ENCODE results near the gene ERBB4.

Gene ERBB4

DNA sequence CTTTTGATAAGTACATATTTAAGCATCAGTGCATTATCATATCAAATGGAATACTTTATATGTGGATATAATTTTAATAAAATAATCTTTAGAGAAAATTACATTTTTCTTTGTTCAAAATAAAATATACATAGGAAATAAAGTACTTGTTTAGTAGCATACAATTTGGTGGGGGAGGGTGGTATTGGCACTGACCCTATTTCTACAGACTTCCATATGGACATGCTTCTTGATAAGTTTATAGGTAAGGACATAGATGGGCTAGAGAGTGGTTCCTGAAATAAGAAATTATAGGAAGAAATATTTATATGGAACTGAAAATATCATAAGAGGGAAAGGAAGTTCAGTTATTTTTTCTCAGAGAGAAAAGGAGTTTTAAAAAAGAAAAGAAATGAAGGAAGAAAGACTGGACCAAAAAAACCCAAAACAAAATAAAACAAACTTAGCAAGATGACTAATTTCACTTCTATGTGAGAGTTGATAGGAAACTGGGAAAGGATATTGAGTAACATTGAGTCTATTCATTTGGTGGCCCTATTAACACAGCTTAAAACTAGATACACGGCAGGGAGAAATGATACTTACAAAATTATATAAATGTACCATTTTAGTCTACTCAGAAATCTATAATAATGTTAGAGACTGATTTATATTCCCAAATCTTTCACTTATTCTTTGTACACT lies 505.9 kb downstream of the ERBB4 start:
- no peak overlapping the region for H3K4me3 ChIP-seq (ENCODE audit: low read depth, low read length)
- TF ChIP-seq, protein P1, sequence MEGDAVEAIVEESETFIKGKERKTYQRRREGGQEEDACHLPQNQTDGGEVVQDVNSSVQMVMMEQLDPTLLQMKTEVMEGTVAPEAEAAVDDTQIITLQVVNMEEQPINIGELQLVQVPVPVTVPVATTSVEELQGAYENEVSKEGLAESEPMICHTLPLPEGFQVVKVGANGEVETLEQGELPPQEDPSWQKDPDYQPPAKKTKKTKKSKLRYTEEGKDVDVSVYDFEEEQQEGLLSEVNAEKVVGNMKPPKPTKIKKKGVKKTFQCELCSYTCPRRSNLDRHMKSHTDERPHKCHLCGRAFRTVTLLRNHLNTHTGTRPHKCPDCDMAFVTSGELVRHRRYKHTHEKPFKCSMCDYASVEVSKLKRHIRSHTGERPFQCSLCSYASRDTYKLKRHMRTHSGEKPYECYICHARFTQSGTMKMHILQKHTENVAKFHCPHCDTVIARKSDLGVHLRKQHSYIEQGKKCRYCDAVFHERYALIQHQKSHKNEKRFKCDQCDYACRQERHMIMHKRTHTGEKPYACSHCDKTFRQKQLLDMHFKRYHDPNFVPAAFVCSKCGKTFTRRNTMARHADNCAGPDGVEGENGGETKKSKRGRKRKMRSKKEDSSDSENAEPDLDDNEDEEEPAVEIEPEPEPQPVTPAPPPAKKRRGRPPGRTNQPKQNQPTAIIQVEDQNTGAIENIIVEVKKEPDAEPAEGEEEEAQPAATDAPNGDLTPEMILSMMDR (IDR thresholded peaks at IDR 0.05; ENCODE audit: borderline replicate concordance, insufficient read depth, low read depth, low read length), result no peak

DNA sequence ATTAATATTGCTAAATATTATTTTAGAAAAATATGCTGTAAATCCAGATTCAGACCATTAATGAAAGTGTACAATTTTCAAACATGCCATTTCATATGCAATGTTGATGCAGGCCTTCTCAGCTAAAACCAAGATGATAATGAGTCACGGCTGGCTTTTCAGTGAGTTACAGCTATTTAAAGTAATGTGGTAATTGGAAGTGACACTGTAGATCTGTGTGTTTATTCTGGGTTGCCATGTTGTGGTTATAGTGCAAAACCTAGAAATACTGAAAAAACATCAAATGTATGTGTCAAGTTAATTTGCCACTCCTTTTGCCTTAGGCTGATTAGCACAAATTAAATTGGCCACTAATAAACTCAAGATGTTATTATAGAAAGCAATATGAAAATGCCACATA lies 506.6 kb downstream of the ERBB4 start:
- H3K4me3 ChIP-seq (ENCODE audit: low read depth, low read length), result no peak overlapping the region
- TF ChIP-seq, protein P1 (IDR thresholded peaks at IDR 0.05; ENCODE audit: borderline replicate concordance, insufficient read depth, low read depth, low read length), result no peak

DNA sequence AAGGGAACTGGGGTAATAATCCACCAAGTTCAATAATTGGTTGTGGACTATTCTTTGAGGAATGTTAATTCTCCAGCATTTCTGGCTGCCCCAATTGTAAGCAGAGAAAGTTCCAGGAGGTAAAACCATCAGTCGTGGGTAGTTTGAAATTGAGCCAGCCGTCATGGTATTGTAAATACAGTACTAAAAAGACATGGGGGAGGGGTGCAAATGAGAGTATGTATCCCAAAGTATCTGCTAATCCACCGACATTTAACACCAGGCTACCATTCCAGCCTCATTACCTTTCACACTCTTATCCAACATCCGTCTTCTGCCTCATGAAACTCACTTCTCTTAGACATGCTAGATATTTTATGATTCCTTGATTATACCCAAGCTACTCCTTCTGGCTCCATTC lies 507.9 kb downstream of the ERBB4 start:
- TF ChIP-seq, protein P1 (IDR thresholded peaks at IDR 0.05; ENCODE audit: borderline replicate concordance, insufficient read depth, low read depth, low read length), result no peak
- no peak overlapping the region for H3K4me3 ChIP-seq (ENCODE audit: low read depth, low read length)

DNA sequence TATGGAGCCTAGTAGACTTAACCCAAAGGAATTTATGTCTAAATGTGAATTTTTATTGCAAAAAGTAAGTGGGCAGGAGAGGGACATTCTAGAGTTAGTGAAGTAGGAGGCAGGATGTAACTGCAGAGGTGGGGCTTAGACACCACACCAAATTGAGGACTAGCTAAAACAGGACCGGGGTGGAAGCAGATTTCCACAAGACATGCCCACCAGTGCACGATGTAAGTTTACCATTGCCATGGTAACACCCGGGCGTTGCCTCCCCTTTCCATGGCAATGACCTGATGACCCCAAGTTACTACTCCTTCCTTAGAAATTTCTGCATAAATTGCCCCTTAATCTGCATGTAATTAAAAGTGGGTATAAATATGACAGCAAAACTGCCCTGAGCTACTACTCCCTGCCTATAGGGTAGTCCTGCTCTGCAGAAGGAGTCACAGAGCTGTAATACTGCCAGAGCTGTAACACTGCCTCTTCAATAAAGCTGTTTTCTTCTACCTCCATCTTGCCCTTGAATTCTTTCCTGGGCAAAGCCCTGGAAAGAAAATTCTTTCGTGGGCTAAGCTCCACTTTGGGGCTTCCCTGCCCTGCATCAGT lies 509.7 kb downstream of the ERBB4 start:
- TF ChIP-seq, protein P1 (IDR thresholded peaks at IDR 0.05; ENCODE audit: borderline replicate concordance, insufficient read depth, low read depth, low read length), result no peak
- no peak overlapping the region for H3K4me3 ChIP-seq (ENCODE audit: low read depth, low read length)

DNA sequence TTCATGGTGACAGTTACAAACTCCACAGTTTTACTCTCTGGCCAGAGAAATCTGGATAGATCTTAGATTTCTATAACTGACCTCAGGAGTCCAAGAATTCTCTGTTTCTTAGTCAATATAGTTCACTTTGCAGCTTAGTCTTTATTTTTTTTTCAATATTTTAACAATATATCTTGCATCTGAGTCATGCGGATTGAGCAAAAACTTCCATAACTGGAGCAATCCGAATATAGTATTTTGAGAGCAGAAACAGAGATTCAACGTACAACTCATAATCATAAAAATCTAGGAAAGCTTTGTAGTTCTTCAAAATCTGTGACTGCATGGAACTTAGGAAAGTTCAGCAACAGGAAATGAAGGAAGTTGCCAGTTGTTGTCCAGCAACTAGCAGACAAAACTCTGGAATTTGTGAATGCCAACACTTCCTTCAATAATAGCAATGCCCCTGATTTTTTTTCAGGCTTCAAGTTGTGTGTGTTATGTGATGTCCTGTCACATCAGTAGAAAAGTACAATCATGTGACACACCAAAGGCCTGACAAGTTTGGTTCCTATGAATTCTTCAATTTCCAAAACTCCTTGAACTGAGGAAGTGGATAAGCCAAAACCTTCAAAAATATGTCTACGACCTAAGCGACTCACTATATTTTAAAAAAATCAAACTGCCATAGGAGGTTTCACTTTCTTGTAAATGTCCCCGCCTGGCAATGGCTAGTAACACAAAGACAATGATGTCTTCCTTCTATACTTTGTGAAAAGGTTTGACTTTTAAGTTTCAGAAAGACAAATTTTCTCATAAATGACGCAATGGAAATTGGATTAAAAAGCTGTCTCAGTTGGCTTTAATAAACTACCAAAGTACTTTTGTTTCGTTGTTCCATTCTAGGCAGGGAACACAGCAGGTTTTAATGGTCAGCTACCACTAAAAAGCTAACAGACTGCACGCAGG lies 510.6 kb downstream of the ERBB4 start:
- TF ChIP-seq, protein P1 (IDR thresholded peaks at IDR 0.05; ENCODE audit: borderline replicate concordance, insufficient read depth, low read depth, low read length), result no peak
- H3K4me3 ChIP-seq (ENCODE audit: low read depth, low read length), result no peak overlapping the region

DNA sequence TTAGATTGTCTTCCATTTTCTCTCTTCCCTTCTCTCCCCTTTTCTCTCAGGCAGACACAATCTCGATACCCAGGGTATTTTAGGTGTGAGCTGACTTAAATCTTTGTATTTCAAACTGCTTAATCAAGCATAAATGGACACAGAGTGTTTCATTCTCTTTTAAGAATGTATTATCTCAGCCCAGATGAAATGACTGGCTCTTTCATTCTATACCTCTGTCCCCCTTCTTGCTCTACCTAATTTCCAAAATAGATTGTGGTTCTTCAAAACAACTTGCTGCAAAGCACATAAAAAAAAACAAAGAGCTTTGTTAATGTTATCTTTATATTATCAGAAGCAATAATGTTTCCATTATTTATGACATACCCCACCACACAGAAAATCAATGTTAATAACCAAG lies 514.6 kb downstream of the ERBB4 start:
- TF ChIP-seq, protein P1 (IDR thresholded peaks at IDR 0.05; ENCODE audit: borderline replicate concordance, insufficient read depth, low read depth, low read length), result no peak
- no peak overlapping the region for H3K4me3 ChIP-seq (ENCODE audit: low read depth, low read length)
